GM18520 (cell line): ENCODE results near the gene NBPF6.
"Not testable (repeated sequence)": the region's sequence is repeated elsewhere in the genome, so short reads cannot be mapped to it uniquely, and the experiment has no call there.

Source experiments
- ATAC-seq: cut with Tn5 transposase; IDR thresholded peaks from one replicate; pipeline ENCODE4 v1.9.1; 2021; ENCODE audit not compliant: unreplicated experiment

The NBPF6 gene

DNA sequence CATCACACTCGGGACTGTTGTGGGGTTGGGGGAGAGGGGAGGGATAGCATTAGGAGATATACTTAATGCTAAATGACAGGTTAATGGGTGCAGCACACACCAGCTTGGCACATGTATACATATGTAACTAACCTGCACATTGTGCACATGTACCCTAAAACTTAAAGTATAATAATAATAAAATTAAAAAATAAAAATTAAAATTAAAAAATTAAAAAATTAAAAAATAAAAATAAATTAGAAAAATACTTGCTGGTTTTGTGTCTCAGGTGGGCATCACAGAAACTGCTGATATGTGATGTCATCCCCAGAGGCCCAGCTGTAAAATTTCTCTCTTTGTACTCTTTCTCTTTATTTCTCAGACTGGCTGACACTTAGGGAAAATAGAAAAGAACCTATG, 44.9 kb downstream of the NBPF6 start:
- ATAC-seq = not testable (repeated sequence)

DNA sequence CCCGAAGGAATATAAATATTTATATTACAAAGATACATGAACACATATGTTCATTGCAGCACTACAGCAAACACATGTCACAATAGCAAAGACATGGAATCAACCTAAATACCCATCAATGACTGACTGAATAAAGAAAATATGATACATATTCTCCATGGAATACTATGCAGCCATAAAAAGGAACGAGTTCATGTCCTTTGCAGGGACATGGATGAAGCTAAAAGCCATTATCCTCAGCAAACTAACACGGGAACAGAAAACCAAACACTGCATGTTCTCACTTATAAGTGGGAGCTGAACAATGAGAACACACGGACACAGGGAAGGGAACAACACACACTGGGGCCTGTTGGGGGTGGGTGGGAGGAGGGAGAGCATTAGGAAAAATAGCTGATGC, 46.7 kb downstream of the NBPF6 start:
- ATAC-seq = not testable (repeated sequence)

DNA sequence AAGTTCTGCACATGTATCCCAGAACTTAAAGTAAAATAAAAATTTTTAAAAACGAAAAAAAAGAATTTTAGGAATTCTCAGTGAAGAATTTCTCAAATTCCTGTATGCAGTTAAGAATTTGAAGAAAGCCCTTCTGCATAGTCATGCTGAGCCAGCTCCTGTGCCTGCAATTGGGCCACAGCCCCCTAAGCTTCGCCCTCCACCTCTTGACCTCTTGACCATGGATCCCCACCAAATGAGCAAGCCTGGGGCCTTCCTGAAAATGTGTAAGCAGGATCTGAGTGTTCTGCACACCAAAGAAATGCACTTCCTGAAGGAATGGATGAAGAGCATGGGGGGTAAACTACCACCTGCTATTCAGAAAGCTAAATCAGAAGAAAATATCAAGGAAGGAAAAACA, 52.0 kb downstream of the NBPF6 start:
- ATAC-seq = no peak

DNA sequence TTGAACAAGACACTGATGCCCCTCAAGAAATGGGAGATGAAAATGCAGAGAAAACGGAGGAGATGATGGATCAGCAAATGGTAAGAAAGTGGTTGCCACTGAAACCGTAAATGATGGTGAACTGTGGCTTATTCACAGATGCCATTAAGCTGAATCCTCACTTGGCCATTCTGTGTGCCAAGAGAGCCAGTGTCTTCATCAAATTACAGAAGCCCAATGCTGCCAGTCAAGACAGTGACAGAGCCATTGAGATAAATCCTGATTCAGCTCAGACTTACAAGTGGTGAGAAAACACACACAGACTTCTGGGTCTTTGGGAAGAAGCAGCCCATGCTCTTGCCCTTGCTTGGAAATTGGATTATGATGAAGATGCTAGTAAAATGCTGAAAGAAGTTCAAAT, 52.5 kb downstream of the NBPF6 start:
- no peak for ATAC-seq

DNA sequence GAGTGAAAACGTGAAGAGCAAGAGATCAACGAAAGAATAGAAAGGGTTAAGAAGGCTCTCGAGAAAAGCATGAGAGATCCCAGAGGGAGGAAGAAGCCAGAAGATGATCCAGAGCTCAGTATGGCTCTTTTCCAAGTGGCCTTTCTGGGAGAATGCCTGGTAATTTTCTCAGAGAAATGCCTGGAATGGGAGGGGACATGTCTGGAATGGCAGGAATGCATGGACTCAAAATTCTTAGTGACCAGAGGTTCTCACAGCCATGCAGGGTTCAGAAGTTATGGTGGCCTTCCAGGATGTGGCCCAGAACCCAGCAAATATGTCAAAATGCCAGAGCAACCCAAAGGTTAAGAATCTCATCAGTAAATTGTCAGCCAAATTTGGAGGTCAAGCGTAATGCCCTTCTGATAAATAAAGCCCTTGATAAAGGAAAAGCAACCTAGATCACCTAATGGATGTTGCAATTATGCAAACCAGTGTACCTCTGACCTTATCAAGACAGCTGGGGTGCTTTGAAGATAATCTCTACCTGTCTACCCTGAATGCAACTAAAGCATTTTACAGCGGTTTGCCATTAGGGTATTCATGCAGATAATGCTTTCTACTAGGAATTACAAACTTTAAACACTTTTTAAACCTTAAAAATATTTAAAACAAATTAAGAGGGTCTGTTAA, 53.1 kb downstream of the NBPF6 start:
- no peak for ATAC-seq

DNA sequence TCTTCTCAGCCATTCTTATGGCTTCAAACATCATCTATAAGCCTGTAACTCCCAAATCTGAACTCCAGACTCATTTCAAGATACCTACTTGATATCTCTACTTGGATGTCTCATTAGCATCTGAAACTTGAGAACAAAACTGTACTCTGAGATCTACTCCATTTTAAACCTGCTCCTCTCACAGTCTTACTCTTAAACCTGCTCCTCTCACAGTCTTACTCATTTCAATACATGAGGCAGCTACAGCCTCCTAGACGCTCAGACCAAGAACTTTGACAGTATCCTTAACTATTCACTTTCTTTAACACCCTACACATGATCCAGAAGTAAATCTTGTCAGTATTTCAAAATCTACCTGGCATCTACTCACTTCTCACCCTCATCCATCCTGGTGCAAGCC, 54.3 kb downstream of the NBPF6 start:
- peak; percentile 47 for ATAC-seq

DNA sequence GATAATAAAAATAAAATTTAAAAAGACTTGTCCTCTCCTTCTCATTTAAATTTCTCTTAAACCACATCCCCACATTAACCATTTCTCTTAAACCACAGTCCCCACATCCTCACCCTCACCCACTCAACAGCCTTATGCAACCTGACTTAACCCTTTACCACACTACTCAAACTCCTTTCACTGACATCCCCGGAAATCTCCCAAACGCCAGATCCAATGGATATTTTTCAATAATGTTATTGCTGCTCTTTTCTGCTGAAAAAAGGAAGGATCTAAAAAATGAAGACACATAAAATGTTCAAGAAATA, 55.6 kb downstream of the NBPF6 start:
- ATAC-seq = no peak

DNA sequence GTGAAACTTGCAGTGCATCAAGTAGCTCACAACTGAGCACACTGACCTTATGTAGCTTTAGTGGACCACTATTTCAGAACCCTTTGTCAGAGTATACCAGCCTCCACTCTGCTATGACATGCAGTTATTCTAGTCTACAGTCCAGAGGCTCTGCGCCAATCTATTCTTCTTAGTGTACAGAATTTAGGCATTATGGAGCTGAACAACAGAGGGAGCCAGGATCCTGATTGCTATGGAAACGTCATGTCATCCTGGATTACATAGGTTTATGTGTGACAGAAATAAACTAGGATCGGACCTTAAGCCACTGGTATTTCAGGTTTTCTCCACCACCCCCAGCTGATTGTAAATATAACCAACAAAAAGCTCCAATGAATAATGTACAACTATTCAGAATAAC, 61.6 kb downstream of the NBPF6 start:
- ATAC-seq = no peak

DNA sequence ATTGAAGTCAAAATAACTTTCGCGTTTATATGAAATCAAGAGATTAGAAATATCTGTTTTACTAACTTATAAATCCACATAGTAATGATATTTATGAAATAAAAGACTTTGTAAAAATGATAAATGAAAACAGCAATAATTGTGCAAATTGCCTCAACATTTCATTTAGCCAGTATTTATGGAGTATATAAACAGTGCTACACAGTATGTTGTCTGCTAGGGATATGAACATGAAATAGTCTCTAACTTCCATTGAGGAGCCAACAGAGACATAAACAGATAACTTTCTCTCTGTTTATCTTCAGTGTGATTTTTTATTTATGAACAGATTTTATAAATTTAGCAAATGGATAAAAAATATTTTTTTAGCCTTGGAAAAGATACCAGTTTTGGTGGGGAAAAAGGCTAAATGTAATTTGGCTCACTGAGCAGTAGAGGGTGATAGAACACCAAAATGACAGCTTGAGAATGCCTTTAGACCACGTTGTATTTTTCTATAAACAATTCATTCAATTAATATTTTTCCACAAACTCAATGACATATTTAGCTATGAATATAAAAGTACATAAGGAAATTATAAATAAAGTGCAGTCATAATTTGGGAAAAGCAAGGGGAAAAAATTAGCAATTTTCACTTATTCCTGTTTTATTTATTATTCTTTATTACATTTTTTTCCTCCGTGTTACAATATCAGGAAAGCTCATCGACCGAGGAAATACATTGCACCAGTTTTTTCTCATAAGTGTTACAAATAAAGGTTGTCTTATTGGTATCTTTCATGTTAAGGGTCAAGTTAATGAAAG, 62.3 kb downstream of the NBPF6 start:
- ATAC-seq = no peak

DNA sequence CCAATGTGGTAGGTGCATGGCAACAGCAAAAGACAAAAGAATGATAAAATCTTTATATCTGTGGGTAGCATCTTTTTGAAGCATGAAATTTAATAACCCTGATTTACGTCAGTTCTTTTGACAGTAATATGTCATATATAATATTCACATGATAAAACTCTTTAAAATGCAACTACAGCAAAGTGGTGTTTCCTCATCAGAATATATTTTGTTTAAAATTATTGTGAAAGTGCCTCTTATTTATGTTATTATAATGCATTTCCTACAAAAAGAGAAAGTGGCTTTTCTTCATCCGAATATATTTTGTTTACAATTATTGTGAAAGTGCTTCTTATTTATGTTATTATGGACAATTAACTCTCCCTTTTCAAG, 62.9 kb downstream of the NBPF6 start:
- no peak for ATAC-seq

DNA sequence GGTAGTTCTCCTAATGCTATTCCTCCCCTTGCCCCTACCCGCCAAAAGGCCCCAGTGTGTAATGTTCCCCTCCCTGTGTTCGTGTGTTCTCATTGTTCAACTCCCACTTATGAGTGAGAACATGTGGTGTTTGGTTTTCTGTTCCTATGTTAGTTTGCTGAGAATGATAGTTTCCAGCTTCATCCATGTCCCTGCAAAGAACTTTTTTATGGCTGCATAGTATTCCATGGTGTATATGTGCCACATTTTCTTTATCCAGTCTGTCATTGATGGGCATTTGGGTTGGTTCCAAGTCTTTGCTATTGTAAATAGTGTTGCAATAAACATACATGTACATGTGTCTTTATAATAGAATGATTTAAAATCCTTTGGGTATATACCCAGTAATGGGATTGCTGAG, 63.8 kb downstream of the NBPF6 start:
- not testable (repeated sequence) for ATAC-seq

DNA sequence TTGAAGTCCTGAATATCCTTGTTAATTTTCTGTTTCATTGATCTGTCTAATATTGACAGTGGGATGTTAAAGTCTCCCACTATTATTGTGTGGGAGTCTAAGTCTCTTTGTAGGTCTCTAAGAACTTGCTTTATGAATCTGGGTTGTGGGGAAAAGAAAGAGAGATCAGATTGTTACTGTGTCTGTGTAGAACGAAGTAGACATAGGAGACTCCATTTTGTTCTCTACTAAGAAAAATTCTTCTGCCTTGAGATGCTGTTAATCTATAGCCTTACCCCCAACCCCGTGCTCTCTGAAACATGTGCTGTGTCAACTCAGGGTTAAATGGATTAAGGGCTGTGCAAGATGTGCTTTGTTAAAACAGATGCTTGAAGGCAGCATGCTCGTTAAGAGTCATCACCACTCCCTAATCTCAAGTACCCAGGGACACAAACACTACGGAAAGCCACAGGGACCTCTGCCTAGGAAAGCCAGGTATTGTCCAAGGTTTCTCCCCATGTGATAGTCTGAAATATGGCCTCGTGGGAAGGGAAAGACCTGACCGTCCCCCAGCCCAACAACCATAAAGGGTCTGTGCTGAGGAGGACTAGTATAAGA, 67.3 kb downstream of the NBPF6 start:
- not testable (repeated sequence) for ATAC-seq
